K562 (cell line): ENCODE data around the gene FNDC4. TPM values are rescaled to one million over a fixed set of nuclear protein-coding genes. Genes with fewer than 3 reads are reported as not detected.

Source experiments
- ATAC-seq: fragments of 200-7000 bp; cut with Tn5 transposase; 3 replicates; pipeline ENCODE4 v1.9.1; 2020; ENCODE audit warnings: moderate library complexity
- BruUV-seq: library from RNA; stranded (reverse); fragments of 400-500 nt; replicated peaks from 2 replicates; lab custom pipeline; 2021; lab: Mats Ljungman, UMichigan
- CTCF ChIA-PET: fragments of 300-600 bp; formaldehyde crosslinking; extraction: SDS; loops from one replicate; lab custom pipeline; 2021; ENCODE audit warnings: low intra/inter-chr PET ratio; lab: Yijun Ruan, JAX
- POLR2A ChIA-PET: fragments of 300-600, 350-650 bp; sonication (Branson Sonifier 250); formaldehyde crosslinking; extraction: SDS; loops from one replicate; lab custom pipeline; 2021; ENCODE audit warnings: antibody characterized with exemption, inconsistent platforms; lab: Yijun Ruan, JAX
- DNase-seq, 4 experiments: peaks; one replicate each; pipeline versions ENCODE4 v3.0.0 to v3.0.0-alpha.2; 2011 to 2018; ENCODE audit warnings: low spot score in 3 of 4, mixed read lengths in 3 of 4; ENCODE audit errors: extremely low read depth in 1 of 4
- FAIRE-seq: peaks from 2 replicates; lab custom pipeline; 2011; peaks lifted over from hg19 to GRCh38; lab: Jason Lieb, UNC
- H2AFZ ChIP-seq: 2 replicates; pipeline ENCODE4 v1.6.0; 2011; ENCODE audit warnings: low read depth, low read length, control low read depth, inconsistent platforms
- H3K27ac ChIP-seq: fragments of 200-600 bp; 3 replicates; pipeline ENCODE4 v1.8.0; 2011; ENCODE audit warnings: low read depth, mild to moderate bottlenecking, control low read depth, inconsistent platforms, low read length, moderate library complexity, mixed read lengths; ENCODE audit errors: extremely low read depth
- H3K27me3 ChIP-seq, 2 experiments: fragments of 300-600 bp in 1 of 2; 2 replicates in 1 of 2; 3 replicates in 1 of 2; pipeline versions ENCODE4 v1.6.0 to v1.8.0; 2011; ENCODE audit warnings: inconsistent platforms in 2 of 2, low read length in 2 of 2, mild to moderate bottlenecking in 1 of 2, mixed read lengths in 1 of 2, moderate library complexity in 1 of 2; ENCODE audit not compliant: control insufficient read depth in 2 of 2, insufficient read depth in 2 of 2
- H3K36me3 ChIP-seq: fragments of 300-600 bp; 3 replicates; pipeline ENCODE4 v1.8.0; 2011; ENCODE audit warnings: mild to moderate bottlenecking, low read length, inconsistent platforms; ENCODE audit not compliant: control insufficient read depth, insufficient read depth
- H3K4me1 ChIP-seq, 2 experiments: fragments of 200-600 bp in 1 of 2; replicated peaks in 1 of 2; 2 replicates in 1 of 2; 3 replicates in 1 of 2; pipeline versions ENCODE4 v1.5.1 to v1.8.0; 2011; ENCODE audit warnings: inconsistent platforms in 2 of 2, low read length in 2 of 2, mild to moderate bottlenecking in 1 of 2, mixed read lengths in 1 of 2, moderate library complexity in 1 of 2; ENCODE audit not compliant: control insufficient read depth in 2 of 2, insufficient read depth in 2 of 2
- H3K4me2 ChIP-seq: 2 replicates; pipeline ENCODE4 v1.6.1; 2011; ENCODE audit warnings: low read length, control low read depth, inconsistent platforms, mixed read lengths; ENCODE audit not compliant: insufficient read depth
- H3K4me3 ChIP-seq: fragments of 200-600 bp; sonication (generic), shearing (Covaris generic); 2 replicates; pipeline ENCODE4 v1.5.1; 2016; ENCODE audit warnings: control low read depth, inconsistent platforms
- H3K79me2 ChIP-seq: fragments of 200-600 bp; 3 replicates; pipeline ENCODE4 v1.8.0; 2011; ENCODE audit warnings: low read length, inconsistent platforms; ENCODE audit not compliant: control insufficient read depth, insufficient read depth
- H3K9ac ChIP-seq, 2 experiments: 2 replicates each; pipeline versions ENCODE4 v1.6.0 to v1.6.1; 2011; ENCODE audit warnings: low read depth in 2 of 2, low read length in 2 of 2, control low read depth in 1 of 2, inconsistent platforms in 1 of 2, mild to moderate bottlenecking in 1 of 2, mixed read lengths in 1 of 2; ENCODE audit not compliant: insufficient read depth in 1 of 2
- H3K9me1 ChIP-seq: one replicate; pipeline ENCODE4 v1.6.0; 2011; ENCODE audit warnings: inconsistent platforms, mild to moderate bottlenecking, low read length, moderate library complexity; ENCODE audit not compliant: control insufficient read depth, insufficient read depth
- H3K9me3 ChIP-seq: replicated peaks from 2 replicates; pipeline ENCODE4 v1.5.1; 2011; ENCODE audit warnings: low read depth, low read length, inconsistent platforms; ENCODE audit not compliant: control insufficient read depth, insufficient read depth
- H4K20me1 ChIP-seq: replicated peaks from 2 replicates; pipeline ENCODE4 v1.6.1; 2011; ENCODE audit warnings: low read length, inconsistent platforms, mixed read lengths; ENCODE audit not compliant: control insufficient read depth, insufficient read depth
- FOXP1 ChIP-seq: sonication (generic); formaldehyde crosslinking; IDR thresholded peaks from 2 replicates; pipeline ENCODE4 v1.8.0; 2022; ENCODE audit warnings: mild to moderate bottlenecking, missing genetic modification reagents
- HDGF ChIP-seq: fragments of 450-650 bp; IDR thresholded peaks from 2 replicates; pipeline ENCODE4 v1.6.1; 2016
- JUNB ChIP-seq: fragments of 450-650 bp; formaldehyde crosslinking; conservative IDR thresholded peaks from 2 replicates; pipeline ENCODE4 v1.4.0; 2020; ENCODE audit warnings: mild to moderate bottlenecking
- SMARCB1 ChIP-seq: IDR thresholded peaks from 2 replicates; pipeline ENCODE4 v1.6.1; 2011; ENCODE audit warnings: improper control_type of control experiment, low read depth; ENCODE audit not compliant: insufficient read length
- SUPT5H ChIP-seq: fragments of 450-650 bp; IDR thresholded peaks from 2 replicates; pipeline ENCODE4 v1.6.1; 2016
- TCF3 ChIP-seq: sonication (generic); formaldehyde crosslinking; IDR thresholded peaks from 2 replicates; pipeline ENCODE4 v1.4.0; 2020; ENCODE audit warnings: mild to moderate bottlenecking, missing genetic modification reagents
- TOE1 ChIP-seq, 2 experiments: fragments of 450-650 bp in 1 of 2; sonication (generic) in 1 of 2; formaldehyde crosslinking in 1 of 2; IDR thresholded peaks; 2 replicates each; pipeline versions ENCODE4 v1.7.1 to v1.8.0; 2016 to 2022; ENCODE audit warnings: borderline replicate concordance in 2 of 2, mild to moderate bottlenecking in 2 of 2, antibody characterized with exemption in 1 of 2, inconsistent platforms in 1 of 2, low read depth in 1 of 2, missing genetic modification reagents in 1 of 2, moderate library complexity in 1 of 2
- ZNF551 ChIP-seq: fragments of 250-450 bp; sonication (Bioruptor Pico); IDR thresholded peaks from 2 replicates; pipeline ENCODE4 v1.5.0; 2021; ENCODE audit warnings: mild to moderate bottlenecking, moderate library complexity
- WGBS: fragments of 100-300 bp; shearing (Covaris generic); methylation state at CpG from one replicate; pipeline ENCODE4 v1.1.6; 2016; ENCODE audit warnings: low coverage, mixed read lengths; ENCODE audit not compliant: insufficient coverage; ENCODE audit errors: missing lambda C conversion rate; 5-methylcytosine and 5-hydroxymethylcytosine counted together
- in situ Hi-C: fragments of 300-500 bp; cut with MboI; formaldehyde crosslinking; loops from 4 replicates; pipeline ENCODE4 v1.15.0; 2018; ENCODE audit warnings: inconsistent platforms, mixed read lengths
- intact Hi-C: fragments of 100-400 bp; cut with micrococcal nuclease; formaldehyde crosslinking; loops from 2 replicates; pipeline ENCODE4 v1.14.2; 2022
- polyA plus RNA-seq, 8 experiments: library from polyadenylated mRNA; depleted of rRNA in 4 of 8; stranded (reverse) in 5 of 8; unstranded in 3 of 8; fragments of >200 nt; fragmentation: Nextera tagmentation in 2 of 8; fragmentation: Illumina TruSeq in 1 of 8; extraction: Ambion mirVana in 2 of 8; extraction: Trizol in 1 of 8; gene quantifications; 2 replicates each; pipeline versions ENCODE4 v1.2.1 to v1.2.3, GENCODE V29; 2011 to 2014; ENCODE audit warnings: inconsistent platforms in 1 of 8, missing spikeins in 1 of 8
- total RNA-seq, 7 experiments: library from RNA; depleted of rRNA in 6 of 7; stranded (reverse); fragments of >200 nt in 6 of 7; fragmentation: Illumina TruSeq in 2 of 7; extraction: Trizol in 2 of 7; gene quantifications; 2 replicates each; pipeline versions ENCODE4 v1.2.1 to v1.2.3, GENCODE V29; 2011 to 2021; ENCODE audit warnings: low replicate concordance in 1 of 7
- TF ChIP-seq, protein P1 (sequence below): fragments of 450-650 bp; conservative IDR thresholded peaks from 2 replicates; pipeline ENCODE4 v1.6.1; 2016; ENCODE audit warnings: missing genetic modification characterization, low read depth, mild to moderate bottlenecking, missing compliant biosample characterization, moderate library complexity
- TF ChIP-seq, protein P2 (sequence below): fragments of 250-450 bp; sonication (Bioruptor Pico); IDR thresholded peaks from 2 replicates; pipeline ENCODE4 v1.4.0; 2020; ENCODE audit warnings: borderline replicate concordance
- TF ChIP-seq, protein P3 (sequence below), 2 experiments: fragments of 250-450 bp in 1 of 2; fragments of 450-650 bp in 1 of 2; sonication (Bioruptor Pico) in 1 of 2; IDR thresholded peaks; 2 replicates each; pipeline versions ENCODE4 v1.6.1 to v1.8.0; 2016 to 2021; ENCODE audit warnings: mild to moderate bottlenecking in 2 of 2, moderate library complexity in 2 of 2, missing compliant biosample characterization in 1 of 2, missing genetic modification characterization in 1 of 2

Gene FNDC4
- total and polyA plus RNA-seq, 9 of the 15 experiments (the other 6 are each of a cell fraction or from before 2014, with no cell fraction given) = 0.28 to 4.9 (median 2.3) TPM

DNA sequence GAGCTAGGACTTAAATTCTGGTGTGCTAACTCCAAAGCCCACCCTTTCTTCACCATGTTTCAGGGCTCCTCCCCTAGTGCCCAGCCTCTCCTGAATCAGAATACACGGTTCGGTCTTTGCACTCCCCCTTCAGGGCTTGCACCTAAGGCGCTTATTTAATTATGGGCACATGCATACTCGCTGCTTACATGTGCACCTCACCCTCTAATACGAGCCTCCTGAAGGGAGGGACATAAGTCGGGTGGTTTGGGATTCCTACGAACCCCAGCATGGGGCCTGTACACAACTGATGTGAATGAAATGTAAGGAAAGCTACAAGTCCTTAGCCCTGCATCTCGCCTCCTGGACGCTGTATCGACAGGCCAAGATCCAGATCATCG lies 5.9 kb downstream of the FNDC4 start (continued):
- TF ChIP-seq, protein P1, sequence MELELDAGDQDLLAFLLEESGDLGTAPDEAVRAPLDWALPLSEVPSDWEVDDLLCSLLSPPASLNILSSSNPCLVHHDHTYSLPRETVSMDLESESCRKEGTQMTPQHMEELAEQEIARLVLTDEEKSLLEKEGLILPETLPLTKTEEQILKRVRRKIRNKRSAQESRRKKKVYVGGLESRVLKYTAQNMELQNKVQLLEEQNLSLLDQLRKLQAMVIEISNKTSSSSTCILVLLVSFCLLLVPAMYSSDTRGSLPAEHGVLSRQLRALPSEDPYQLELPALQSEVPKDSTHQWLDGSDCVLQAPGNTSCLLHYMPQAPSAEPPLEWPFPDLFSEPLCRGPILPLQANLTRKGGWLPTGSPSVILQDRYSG (tag) = no peak
- TF ChIP-seq ZNF551 (CRISPR knock-in tag) = no peak
- TF ChIP-seq TOE1 (IDR thresholded peaks at IDR 0.05; ENCODE audit: borderline replicate concordance) = no peak
- peak; percentile 48; the same call in 1 of the 2 replicates for TF ChIP-seq TOE1 (CRISPR knock-in tag; IDR thresholded peaks at IDR 0.05; ENCODE audit: borderline replicate concordance, low read depth)
- no peak for TF ChIP-seq TCF3 (CRISPR knock-in tag)
- TF ChIP-seq FOXP1 (CRISPR knock-in tag) = no peak
- no peak for TF ChIP-seq SMARCB1
- no peak for TF ChIP-seq SUPT5H
- no peak for TF ChIP-seq JUNB (CRISPR knock-in tag)

DNA sequence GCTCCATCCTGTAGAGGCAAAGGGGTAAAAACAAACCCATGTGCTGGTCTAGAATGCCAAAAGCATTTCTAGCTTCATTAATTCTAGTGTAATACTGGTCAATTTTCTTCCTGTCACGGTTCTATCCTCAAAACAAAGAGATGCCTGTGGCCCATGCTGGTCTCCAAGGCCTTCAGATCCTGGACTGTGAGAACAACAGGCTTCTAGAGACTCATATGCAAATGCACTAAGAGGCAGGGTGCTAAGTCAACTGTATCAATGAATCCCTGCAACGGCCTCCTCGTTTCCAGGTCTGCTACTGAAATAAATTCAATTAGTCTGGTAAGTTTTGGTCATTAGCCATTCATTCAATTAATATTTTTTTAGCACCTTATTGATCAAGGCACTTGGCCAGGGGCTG lies 9.5 kb downstream of the FNDC4 start:
- Histone ChIP-seq H3K4me1 (peaks cover 0 to 6% of the 10 kb centered on the region in 2 experiments; a peak in 3 of 5 replicates), H3K36me3 (peaks cover 9% of the 10 kb centered on the region; the same call in 2 of the 3 replicates), H3K27ac (no peak overlapping the region), H3K27me3 (no peaks in the 10 kb centered on the region), H3K79me2 (peaks cover 6% of the 10 kb centered on the region; the same call in 2 of the 3 replicates), H3K9me1 (no peaks in the 10 kb centered on the region), H3K9ac (no peak overlapping the region), H3K4me3 (no peak overlapping the region), H4K20me1 (no peaks in the 10 kb centered on the region), H2AFZ (no peak overlapping the region), H3K4me2 (no peak overlapping the region), H3K9me3 (no peaks in the 10 kb centered on the region)
- no TSS peak for BruUV-seq
- ATAC-seq (no peak), DNase-seq (no peak), FAIRE-seq (no peak)
- in situ Hi-C loops = no loop called here
- intact Hi-C loops = loop anchor here (5.0 to 10.0 kb wide), 2 partner anchors 58 to 139 kb away; partner anchors contain the start of genes CCDC121, GPN1 and NRBP1
- POLR2A ChIA-PET = no interaction called here
- CTCF ChIA-PET = no interaction called here
- 17% methylated on average over 3 of the region's 3 CpGs for WGBS
- no peak for TF ChIP-seq HDGF
- TF ChIP-seq, protein P2, sequence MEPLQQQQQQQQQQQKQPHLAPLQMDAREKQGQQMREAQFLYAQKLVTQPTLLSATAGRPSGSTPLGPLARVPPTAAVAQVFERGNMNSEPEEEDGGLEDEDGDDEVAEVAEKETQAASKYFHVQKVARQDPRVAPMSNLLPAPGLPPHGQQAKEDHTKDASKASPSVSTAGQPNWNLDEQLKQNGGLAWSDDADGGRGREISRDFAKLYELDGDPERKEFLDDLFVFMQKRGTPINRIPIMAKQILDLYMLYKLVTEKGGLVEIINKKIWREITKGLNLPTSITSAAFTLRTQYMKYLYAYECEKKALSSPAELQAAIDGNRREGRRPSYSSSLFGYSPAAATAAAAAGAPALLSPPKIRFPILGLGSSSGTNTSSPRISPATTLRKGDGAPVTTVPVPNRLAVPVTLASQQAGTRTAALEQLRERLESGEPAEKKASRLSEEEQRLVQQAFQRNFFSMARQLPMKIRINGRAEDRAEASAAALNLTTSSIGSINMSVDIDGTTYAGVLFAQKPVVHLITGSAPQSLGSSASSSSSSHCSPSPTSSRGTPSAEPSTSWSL (CRISPR knock-in tag) = no peak
- TF ChIP-seq, protein P3, sequence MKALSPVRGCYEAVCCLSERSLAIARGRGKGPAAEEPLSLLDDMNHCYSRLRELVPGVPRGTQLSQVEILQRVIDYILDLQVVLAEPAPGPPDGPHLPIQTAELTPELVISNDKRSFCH (CRISPR knock-in tag; IDR thresholded peaks at IDR 0.05) = no peak
- TF ChIP-seq, protein P3 (tag; IDR thresholded peaks at IDR 0.05) = no peak
